ENCODE measurements around the gene ADISSP. TPM values are rescaled to one million over a fixed set of nuclear protein-coding genes. Genes with fewer than 3 reads are reported as not detected.
A peak's percentile ranks its signal among the peaks of the same experiment; 100 is the strongest.

ADISSP gene
- total and polyA plus RNA-seq, 2 of the 13 experiments (the other 11 are each of a cell fraction or from before 2014, with no cell fraction given): 38.3 to 90.6 TPM

DNA sequence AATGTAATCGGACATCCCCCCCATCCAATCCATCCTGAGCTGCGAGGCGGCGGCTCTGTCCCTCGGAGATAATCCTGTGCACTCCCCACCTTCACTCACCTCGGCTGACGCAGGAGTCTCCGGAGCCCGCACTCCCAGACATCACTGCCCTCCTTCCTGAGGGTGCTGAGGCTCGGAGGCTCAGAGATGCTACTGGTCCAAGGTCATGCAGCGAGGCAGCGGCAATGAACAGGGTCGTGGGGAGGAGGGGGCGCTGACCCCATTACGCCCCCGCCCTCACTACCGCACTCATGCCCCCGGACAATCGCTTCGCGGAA, 485 bp downstream of the ADISSP start (continued):
- TF ChIP-seq ZNF407 (CRISPR knock-in tag; IDR thresholded peaks at IDR 0.05; ENCODE audit: not compliant biosample characterization) (no peak), ZGPAT (CRISPR knock-in tag; IDR thresholded peaks at IDR 0.05) (no peak), RNF219 (CRISPR knock-in tag; IDR thresholded peaks at IDR 0.05) (no peak), PRMT3 (CRISPR knock-in tag; IDR thresholded peaks at IDR 0.05; ENCODE audit: borderline replicate concordance, low read depth) (0 out of 2 replicates have a peak, but pooled peaks have one; percentile 37), ZNF558 (CRISPR knock-in tag; IDR thresholded peaks at IDR 0.05; ENCODE audit: borderline replicate concordance) (no peak), LRRFIP1 (CRISPR knock-in tag; conservative IDR thresholded peaks at IDR 0.05) (no peak), HNF4A (CRISPR knock-in tag; IDR thresholded peaks at IDR 0.05) (no peak)
- TF ChIP-seq, protein P1, sequence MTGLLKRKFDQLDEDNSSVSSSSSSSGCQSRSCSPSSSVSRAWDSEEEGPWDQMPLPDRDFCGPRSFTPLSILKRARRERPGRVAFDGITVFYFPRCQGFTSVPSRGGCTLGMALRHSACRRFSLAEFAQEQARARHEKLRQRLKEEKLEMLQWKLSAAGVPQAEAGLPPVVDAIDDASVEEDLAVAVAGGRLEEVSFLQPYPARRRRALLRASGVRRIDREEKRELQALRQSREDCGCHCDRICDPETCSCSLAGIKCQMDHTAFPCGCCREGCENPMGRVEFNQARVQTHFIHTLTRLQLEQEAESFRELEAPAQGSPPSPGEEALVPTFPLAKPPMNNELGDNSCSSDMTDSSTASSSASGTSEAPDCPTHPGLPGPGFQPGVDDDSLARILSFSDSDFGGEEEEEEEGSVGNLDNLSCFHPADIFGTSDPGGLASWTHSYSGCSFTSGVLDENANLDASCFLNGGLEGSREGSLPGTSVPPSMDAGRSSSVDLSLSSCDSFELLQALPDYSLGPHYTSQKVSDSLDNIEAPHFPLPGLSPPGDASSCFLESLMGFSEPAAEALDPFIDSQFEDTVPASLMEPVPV (CRISPR knock-in tag; IDR thresholded peaks at IDR 0.05): no peak

All from HepG2 (cell line).